Activated gamma-delta T cell treated with Interleukin-2 at 50 U/mL for 16 hours (primary cell): ENCODE measurements around the gene SLC40A1.

Source experiments
- DNase-seq: peaks from one replicate; pipeline ENCODE4 v3.0.0-alpha.2; 2020

SLC40A1 gene

DNA sequence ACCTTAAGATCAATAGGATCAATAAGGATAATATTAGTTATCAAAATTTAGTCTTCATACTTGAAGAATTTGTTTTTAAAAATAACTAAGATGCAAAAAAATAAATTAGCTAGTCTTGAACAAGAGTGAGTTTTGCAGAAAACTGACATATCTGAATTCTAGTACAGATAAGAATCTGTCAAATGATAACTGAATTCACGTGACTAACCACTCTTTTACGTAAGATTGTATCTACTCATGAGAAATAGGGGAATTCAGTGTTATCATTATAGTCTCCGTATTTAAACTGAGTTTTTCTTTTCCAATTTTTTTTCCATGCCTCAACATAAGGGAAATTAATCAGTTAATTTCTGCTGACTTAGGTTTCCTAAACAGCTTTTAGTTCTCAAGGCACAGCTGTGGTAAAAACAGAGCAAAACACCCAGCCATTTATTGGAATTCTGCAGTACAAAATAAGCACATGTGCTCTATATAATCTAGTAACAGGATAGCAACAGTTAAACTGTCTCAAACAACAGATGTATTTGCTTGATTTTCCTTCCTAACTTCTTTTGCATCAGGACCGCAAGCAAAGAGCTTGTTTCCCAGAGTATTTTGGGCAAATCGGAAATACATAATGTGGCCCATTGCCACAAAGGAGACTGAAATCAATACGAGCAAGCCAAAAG is 19.1 kb downstream of the SLC40A1 start:
- DNase-seq, result no peak

DNA sequence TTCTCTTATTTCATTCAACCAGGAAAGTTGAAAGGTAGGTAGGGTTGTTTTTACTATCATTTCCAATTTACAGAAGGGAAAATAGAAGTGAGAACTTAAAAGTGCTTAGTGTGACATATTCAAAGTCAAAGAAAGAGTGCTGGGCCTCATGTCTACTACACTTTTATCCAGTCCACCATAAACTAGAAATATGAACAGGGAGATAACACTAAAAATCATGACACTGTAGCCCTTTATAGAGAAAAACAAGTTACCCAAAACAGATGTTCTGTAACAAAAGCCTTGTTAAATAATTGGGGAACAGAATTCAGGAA is 20.4 kb downstream of the SLC40A1 start:
- DNase-seq, result no peak

DNA sequence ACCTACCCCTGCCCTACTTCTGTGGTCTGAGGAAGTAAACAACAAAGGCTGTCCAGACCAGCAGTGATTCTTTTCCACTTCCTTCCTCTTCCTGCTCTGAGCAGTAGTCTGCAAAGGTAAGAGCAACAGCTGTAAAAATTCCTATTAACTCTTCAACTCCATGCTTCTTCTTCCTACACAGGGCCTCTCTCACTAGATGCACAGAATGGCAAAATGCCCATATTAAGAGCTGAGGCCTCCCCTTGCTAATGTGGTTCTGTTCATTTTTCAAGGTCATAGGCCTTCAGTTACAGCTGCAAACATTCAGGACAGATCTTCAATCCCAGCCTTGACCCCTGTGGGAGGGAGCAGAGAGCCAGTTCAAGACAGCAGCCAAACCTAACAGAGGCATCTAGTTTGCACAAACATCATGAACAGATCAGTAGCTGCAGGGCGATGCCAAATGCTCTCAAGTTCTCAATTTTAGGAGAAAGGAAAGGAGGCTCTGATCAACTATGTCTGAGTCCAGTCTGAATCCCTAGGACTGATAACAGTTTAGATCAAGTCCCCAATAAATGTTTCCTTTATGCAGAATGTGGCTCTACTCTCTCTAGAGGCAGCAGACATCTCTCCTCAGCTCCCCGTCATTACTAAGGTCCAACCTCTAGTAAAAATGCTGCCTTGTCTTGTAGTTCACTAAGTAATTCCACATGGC is 20.9 kb downstream of the SLC40A1 start:
- DNase-seq, result no peak

DNA sequence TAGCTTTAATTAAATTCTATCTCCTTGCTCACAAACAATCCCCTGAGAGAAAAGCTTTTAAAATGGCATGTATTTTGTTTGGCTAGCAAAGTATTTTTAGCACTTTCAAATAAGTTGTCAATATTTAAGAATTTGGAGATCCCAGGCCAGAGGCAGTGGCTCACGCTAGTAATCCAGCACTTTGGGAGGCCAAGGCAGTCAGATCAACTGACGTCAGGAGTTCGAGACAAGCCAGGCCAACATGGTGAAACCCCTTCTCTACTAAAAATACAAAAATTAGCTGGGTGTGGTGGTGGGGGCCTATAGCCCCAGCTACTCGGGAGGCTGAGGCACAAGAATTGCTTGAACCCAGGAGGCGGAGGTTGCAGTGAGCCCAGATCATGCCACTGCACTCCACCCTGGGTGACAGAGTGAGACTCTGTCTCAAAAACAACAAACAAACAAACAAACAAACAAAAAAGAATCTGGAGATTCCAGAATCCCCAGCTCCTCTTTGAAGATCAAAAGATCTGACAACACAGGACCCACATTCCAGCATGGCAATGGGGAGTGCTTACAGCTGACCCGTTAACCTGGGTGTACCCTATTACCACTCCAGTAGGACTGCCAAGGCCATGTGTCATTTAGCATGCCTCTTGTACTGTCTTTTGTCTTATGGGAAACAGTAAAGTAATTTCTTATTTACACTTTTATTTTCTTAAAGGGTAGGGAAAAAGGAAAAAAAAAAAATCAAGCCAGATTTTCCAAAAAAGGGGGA is 21.9 kb downstream of the SLC40A1 start:
- DNase-seq, result no peak

DNA sequence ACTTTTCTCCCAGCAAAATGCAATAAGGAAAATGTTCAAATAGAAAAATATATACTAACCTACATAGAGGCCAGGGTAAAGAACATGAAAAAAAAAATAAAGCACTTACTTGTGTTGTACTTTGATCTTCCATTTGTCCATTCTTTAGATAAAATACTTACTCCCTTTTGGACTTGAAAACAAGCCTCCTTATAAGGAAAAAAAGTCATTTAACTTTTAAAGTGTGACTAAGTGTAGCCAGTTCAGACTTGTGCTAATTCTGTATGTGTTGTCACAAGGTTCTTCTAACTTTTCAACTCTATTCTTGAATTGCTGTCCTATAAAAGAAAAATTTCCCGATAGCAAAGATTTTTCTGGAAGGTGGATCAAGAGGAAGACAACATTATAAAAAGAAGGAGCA is 23.2 kb downstream of the SLC40A1 start:
- DNase-seq, result no peak

DNA sequence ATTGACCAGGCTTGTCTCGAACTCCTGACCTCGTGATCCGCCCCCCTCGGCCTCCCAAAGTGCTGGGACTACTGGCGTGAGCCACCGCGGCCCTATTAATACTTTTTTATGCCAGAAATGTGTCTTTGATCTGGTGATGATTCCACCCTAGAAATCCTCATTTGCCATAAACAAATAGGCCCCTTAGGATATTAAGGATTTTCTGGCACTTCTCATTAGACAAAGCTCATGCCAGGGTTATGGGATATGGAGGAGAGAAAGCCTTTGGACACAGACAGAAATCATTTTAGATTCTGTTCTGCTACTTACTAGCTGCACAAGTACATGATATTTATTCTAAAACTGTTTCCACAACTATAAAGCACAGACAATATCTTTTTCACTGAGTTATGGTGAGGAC is 24.1 kb downstream of the SLC40A1 start:
- no peak for DNase-seq

DNA sequence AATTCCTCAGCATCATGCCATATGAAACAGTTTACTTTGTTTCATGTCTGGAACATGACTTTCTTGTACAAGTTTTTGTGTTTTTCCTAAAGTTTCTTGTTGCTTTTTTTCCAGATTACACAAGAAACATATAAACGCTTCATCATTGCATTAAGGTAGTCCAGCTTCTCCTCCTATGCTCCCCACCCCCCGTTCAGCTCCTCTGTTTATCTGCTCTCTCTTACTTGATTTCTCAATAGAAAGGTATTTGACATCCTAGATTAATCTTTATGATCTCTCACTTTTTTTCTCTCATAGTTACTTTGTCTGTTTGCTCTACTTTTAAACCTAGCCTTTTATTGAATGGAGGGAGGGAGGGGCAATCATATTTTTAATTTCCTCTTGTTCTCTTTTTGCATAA is 25.4 kb downstream of the SLC40A1 start:
- no peak for DNase-seq

DNA sequence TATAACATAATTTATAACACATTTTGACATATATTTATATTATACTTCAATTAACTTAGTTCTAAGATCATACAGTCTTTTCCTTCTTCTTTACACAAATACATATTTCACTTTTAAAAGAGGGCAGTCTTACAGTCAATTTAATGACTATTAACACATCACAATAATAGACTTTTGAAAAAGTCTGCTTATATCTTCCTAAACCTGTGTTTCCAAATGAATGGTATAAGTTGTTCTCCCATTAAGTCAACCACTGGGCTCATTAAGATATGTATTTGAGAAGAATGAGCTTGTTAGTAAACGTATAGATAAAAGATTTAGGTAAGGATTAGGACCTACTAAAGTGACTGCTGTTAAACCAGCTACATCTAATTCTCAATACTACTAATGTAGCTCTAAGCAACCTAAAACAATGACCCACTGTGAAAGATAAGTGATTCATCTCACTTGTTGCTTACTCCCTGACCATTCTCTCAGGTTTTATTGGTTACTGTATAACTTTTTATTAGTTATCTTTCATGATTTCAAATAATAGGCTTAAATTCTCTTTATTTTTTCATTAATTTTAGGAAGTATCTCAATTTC is 27.0 kb downstream of the SLC40A1 start:
- no peak for DNase-seq

DNA sequence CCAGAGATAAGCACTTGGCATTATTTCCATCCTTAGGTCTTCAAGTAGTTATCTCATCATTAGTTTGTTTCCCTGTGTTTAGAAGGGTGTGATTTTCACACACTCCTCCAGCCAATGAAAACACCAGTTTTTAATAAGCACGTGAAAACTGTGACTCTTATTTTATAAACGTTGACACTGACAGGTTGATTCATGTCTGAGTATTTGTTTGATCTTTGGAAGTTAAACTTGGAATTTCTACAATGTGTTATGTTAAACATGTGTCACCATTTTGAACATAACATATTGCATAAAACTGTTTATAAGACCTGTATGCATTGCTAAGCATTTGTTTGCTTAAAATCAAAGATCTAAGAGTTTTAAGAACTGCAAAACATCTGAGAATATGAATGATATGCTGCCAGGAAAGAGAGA is 27.6 kb downstream of the SLC40A1 start:
- no peak for DNase-seq

DNA sequence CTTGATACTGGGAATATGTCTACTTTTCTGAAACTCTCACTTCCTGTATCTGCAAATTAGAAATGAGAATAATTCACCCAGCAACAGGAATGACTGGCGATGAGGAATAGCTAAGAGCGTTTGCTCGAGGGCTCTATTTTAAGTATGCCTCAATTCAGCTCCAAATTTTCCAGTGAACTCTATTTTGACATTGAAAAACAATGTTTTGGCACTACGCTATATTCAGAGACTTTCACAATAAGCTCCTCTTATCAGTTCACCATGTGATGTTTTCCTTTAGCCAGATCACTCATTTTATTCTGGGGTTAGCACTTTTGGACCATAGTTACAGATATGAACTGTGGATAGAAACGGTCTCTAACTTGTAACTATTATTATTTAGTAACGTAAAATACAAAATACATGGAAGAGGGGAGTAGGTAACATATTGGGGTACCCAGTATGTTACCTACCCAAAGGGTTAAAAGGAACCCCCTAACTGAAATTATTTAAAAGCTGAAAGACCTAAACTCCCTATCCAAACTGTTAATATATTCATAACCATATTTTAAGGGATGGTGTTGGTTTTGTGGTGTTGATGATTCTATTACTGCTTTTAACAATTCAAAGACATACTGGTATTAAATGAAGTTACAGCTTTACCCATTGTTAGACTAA is 28.1 kb downstream of the SLC40A1 start:
- no peak for DNase-seq

DNA sequence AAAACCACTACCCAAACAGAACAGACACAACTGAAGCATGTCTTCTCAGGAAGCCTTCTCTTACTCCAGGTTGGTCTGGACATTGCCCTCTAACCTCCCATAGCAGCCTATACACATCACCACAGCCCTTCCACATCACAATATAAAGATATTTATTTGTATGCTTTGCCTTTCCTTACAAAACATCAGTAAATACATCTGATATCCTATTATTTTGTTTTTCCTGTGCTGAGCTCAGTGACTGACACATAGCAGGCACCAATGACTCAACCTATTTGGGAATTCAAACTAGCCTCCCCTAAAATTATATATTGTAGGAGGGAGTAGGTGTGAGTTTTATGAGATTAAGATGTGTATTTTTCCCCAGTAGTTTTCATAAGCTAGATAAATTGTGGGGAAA is 28.8 kb downstream of the SLC40A1 start:
- DNase-seq, result no peak

DNA sequence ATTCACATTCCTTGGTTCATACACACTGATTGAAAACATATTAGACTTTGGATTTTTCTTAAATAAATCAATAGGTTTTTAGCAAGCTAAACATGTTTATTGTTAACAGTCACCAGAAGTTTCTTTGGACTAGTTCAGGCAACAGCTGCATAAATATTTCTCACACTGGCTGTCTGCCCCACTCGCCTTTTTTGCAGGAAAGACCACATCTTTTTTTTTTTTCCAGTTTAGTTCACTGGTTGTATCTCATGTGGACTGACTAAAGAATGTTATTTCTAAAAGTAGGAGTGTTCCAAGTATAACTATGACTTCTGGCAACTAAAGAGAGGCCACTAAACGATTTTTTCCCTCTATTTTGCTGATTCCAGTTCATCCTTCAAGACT is 31.1 kb downstream of the SLC40A1 start:
- no peak for DNase-seq

DNA sequence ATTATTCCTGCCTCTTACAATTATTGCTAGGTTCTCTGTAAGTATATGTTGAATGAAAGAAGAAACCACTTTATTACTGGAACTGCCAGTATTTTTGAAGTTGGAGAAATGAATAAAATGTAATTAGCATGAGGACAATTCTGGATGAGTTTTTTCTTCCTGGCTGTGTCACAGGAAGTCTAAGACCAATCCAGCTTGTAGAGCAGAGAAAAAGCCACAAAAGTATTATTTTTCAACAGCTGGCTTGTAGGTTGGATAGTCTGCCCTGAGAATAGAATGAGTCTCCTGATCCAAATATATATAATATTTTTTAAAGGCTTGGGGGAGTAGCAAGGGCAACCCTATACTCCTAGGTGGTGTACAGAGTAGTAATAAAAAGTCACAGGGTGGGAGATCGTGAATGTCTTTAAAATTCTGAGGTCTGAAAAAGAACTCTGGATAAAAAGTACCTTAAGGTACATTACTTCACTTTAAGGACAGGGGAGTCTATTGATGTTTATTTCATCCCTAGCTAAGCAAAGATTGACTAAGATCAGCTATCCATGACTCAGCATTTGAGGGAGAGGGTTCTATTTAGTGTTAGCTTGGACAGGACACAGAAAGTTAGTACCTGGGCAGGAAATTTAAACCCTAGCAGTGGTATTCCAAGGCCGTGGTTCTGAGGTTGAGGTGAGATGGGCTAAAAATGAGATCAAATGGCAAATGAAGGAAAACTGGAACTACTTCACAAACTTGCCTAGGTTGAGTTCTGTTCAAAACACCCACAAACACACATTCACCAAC is 31.7 kb downstream of the SLC40A1 start:
- DNase-seq, result no peak

DNA sequence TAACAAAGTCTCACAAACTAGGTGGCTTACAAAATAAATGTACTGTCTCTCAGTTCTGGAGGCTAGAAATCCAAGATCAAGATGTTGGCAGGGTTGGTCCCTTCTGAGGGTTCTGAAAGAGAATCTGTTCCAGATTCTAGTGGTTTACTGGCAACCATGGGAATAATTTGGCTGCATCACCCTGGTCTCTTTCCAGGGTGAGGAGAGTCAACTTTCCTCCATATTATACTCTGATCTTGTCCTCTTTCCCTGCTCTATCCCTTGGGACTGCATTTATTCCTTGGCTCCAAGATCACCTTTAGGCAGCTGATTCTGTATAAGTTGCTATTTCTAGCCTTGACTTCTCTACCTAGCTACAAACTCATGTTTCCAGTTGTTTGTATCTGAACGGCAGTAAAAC is 35.2 kb downstream of the SLC40A1 start:
- DNase-seq, result no peak

DNA sequence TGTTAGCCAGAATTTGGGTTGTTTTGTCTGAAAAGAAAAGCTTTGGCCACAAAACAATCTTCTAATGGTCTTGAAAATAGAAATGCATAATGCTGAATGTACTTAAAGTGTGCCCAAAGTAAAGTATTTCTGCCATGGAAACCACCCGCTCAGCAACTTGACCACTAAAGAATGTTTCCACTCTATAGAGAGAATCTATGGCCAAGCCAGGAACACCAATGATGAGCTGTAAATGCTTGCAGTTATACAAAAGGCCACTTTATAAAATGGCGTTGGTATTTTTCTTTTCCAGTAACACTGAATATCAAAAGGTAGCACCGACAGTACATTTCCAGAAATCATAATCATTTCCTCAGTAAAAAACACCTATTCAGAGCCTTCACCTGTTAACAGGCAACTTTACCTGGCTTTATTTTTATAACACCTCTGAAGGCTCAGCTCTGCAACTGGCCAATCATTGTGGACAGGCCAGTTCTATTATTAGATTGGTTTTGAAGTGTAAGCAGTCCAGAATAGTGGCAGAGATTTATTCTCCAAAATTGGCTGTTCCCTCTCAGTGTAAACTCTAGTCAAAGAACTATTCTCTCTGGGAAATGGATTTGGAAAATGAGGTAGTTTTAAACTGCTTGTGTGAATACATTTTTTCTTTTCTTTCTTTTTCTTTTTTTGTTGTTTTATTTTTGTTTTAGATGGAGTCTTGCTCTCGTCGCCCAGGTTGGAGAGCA is 36.1 kb downstream of the SLC40A1 start:
- no peak for DNase-seq

DNA sequence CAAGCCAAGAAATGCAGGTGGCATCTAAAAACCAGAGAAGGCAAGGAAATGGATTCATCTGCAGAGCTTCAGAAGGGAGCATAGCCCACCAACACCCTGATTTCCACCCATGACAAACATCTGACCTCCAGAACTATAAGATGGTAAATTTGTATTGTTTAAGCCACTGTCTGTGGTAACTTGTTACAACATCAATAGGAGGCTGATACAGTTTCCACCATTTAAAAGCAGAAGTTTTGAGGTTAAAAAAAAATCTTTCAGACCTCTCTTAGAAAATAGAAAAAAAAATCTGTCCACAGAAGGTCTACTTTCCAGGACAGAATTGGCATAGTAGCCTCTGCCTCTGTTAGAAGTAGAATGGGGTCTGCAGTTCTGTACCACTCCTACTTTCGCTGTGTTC is 37.2 kb downstream of the SLC40A1 start:
- no peak for DNase-seq

DNA sequence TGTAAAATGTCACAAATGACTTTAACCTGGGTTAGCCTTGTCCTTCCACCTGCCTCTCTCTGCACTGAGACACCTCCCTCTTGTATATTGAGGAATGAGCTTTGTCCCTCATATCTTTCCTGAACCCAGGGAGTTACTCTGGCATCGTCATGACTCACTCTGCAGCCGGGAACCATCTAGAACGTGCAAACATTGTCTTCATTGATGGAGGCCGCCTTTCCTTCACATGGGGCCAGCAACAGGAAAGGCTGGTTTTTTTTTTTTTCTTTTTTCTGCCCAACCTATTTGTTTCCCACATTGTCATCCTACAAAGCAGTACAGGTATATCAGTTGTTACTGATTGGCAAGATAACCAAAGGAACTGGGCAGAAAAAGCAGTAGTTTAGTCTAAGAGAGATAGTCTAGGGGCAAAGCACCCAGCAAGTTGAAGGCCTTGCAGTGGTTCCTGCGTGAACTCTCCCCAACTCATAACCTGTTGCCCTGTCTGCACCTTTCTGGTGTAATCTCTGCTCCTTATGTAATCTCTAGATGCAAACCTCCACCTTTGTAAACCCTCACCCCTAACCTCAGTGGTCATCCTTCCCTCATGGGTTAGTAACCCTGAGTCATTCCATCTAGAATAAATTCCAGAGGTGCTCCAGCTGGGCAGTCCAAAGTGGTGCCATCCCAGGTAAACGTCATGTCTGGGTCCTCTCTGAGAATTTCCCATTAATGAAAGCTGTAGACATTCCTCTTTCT is 38.3 kb downstream of the SLC40A1 start:
- DNase-seq, result no peak

DNA sequence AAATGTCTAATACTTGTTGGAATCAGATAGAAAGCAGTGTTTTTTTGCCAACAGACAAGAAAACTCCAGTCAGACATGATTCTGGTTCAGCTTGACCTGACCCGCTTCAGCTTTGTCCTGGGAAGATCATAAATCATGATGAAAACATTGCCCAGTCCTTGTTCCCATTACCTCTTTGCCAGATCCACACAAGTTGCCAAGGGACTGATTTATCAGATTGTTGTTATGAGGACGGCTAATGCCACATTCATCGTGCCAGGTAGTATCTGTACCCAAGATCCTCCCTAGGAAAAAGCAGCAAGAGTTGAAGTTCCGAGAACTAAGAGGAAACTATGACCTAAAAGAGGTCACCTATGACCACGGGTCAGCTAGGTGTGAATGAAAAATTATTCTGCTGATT is 39.0 kb downstream of the SLC40A1 start:
- no peak for DNase-seq

DNA sequence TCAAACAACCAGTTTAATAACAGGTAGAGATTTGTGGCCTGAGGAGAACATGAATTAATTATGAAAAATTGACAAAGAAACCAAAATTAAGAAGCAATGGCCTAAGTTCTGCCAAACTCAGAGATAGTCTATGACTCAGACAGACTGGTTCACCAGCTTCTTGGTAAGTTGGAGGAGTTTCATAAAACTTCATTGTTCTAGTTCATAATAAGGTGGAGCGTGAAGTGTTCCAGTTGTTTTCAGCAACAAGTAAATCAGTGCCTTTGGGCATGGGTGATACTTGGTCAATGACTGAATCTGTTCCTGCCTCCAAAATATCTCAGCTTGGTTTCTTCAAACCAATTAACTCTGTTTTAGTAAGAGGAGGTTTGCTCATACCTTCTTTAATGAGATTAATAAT is 40.0 kb downstream of the SLC40A1 start:
- no peak for DNase-seq

DNA sequence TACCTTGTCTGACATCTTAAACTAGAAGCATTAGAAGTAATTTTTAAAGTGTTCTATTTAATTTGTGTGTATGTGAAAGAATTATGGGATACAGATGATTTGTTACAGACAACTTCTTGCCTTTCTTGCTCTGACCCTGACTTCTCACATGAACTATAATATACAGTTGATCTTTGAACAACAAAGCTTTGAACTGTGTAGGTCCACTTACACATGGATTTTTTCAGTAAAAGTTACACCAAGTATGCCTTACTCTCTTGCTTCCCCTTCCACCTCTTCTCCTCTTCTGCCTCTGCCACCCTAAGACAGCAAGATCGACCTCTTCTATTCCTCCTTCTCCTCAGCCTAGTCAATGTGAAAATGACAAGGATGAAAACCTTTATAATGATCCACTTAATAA is 42.2 kb downstream of the SLC40A1 start:
- DNase-seq, result no peak

DNA sequence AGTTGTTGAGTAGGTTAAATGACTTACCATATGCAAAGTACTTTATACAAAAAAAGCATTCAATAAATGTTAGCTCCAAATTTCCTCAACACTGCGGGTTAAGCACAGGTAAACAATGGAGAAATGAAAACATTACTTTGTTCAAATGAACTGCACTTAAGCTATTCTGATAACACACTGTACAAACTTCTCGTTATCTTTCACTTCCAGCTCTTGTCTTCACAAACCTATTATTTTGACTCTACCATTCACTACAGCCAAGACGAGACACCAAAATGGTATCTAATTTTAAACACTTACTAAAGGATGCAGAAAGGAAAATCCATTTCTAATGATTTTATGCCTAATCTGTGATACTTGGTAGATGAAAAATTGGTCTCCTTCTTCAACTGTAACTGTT is 43.8 kb downstream of the SLC40A1 start:
- no peak for DNase-seq
